Spleen (tissue), 7 donors: ENCODE data around the gene SYCE1.

Experiments used
- POLR2A ChIP-seq, 3 donors: fragments of 450-650 bp; IDR thresholded peaks; one replicate each; pipeline ENCODE4 v1.5.1; 2017; ENCODE audit warnings: antibody characterized with exemption in 3 of 3, mild to moderate bottlenecking in 1 of 3
- POLR2AphosphoS5 ChIP-seq, 3 donors: sonication (generic); formaldehyde crosslinking; IDR thresholded peaks; one replicate each; pipeline ENCODE4 v1.5.1; 2017; ENCODE audit warnings: antibody characterized with exemption in 3 of 3
- TF ChIP-seq, protein P1 (sequence below), 11 experiments: fragments of 200-600 bp in 7 of 11; fragments of 450-650 bp in 4 of 11; sonication (generic) in 4 of 11; IDR thresholded peaks in 8 of 11; conservative IDR thresholded peaks in 3 of 11; 1 replicate in 7 of 11; 2 replicates in 4 of 11; pipeline versions ENCODE4 v1.4.0 to v1.8.0; 2016 to 2021; ENCODE audit warnings: antibody characterized with exemption in 11 of 11, inconsistent platforms in 4 of 11, mild to moderate bottlenecking in 1 of 11
- donor health status: DM: no; HTN: no; CAD: no; lungs with moderate emphysema.
- donor health status: DM: no; HTN: no; CAD: no.
- donor health status: DM: no; HTN: no; CAD: no.

DNA sequence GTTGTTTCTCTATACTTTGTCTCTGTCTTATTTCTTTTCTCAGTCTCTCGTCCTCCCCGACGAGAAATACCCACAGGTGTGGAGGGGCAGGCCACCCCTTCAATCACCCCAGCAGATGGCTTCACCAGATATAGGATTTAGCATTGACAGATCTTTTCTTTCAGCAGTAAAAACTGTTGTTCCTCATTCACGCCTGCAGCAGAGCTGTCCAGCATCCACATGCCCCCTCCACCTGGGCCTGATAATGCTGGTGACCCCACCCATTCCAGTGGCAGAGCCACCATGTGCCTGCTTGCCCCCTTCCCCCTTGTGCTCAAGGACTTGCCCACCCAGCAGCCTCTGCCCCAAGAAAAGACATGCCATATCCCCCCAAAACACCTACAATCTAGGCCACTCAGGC lies 45.7 kb upstream of the SYCE1 start:
- TF ChIP-seq, protein P1, sequence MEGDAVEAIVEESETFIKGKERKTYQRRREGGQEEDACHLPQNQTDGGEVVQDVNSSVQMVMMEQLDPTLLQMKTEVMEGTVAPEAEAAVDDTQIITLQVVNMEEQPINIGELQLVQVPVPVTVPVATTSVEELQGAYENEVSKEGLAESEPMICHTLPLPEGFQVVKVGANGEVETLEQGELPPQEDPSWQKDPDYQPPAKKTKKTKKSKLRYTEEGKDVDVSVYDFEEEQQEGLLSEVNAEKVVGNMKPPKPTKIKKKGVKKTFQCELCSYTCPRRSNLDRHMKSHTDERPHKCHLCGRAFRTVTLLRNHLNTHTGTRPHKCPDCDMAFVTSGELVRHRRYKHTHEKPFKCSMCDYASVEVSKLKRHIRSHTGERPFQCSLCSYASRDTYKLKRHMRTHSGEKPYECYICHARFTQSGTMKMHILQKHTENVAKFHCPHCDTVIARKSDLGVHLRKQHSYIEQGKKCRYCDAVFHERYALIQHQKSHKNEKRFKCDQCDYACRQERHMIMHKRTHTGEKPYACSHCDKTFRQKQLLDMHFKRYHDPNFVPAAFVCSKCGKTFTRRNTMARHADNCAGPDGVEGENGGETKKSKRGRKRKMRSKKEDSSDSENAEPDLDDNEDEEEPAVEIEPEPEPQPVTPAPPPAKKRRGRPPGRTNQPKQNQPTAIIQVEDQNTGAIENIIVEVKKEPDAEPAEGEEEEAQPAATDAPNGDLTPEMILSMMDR (IDR thresholded peaks at IDR 0.05 in 8 of 11, conservative IDR thresholded peaks at IDR 0.05 in 3 of 11) = no peak
- TF ChIP-seq POLR2A (IDR thresholded peaks at IDR 0.05) = no peak
- no peak for TF ChIP-seq POLR2AphosphoS5 (IDR thresholded peaks at IDR 0.05)
